ENCODE results near the gene TFF3.
A peak's percentile ranks its signal among the peaks of the same experiment; 100 is the strongest.

Gene TFF3

GRCh38 chr21:42337830-42338728, 22.9 kb upstream of the TFF3 start:
- H3K4me1 ChIP-seq (ENCODE audit: control insufficient read depth, insufficient read depth, low read length) = peaks cover 3% of the 10 kb centered on the region
- H3K9me3 ChIP-seq (ENCODE audit: control insufficient read depth in 2 of 2, low read length in 2 of 2) = no peaks in the 10 kb centered on the region
- H3K36me3 ChIP-seq (ENCODE audit: control insufficient read depth in 2 of 2, insufficient read depth in 2 of 2, low read length in 2 of 2) = no peaks in the 10 kb centered on the region
- H3K4me3 ChIP-seq (ENCODE audit: low read length in 2 of 2) = peak overlapping the region in 1 of 2 donors; percentile 22
- H3K27me3 ChIP-seq (ENCODE audit: control insufficient read depth in 1 of 2, insufficient read depth in 2 of 2, low read length in 2 of 2) = peaks cover 0 to 2% of the 10 kb centered on the region in 2 donors
- no peak overlapping the region for H3K9ac ChIP-seq (ENCODE audit: low read length in 2 of 2)
- no peak overlapping the region for H3K27ac ChIP-seq (ENCODE audit: low read length)

DNA sequence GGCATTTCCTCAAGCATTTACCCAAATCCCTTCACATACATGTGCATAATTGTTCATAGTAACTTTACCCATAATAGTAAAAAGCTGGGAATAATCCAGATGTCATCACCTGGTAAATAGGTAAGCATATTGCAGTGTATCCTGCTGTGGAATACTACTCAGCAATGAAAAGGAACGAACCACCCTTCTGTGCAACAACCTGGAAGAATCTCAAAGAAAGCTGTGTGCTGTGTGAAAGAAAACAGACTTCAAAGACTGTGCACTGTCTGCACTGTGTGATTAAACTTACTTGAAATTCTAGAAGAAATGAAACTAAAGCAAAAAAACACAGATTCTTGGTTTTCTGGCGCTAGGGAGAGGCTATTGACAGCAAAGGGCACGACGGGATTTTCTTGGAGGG, 22.1 kb upstream of the TFF3 start:
- Histone ChIP-seq H3K9ac (ENCODE audit: low read length in 2 of 2) (no peak overlapping the region), H3K27me3 (ENCODE audit: control insufficient read depth in 1 of 2, insufficient read depth in 2 of 2, low read length in 2 of 2) (peaks cover 0 to 6% of the 10 kb centered on the region in 2 donors), H3K4me3 (ENCODE audit: low read length in 2 of 2) (no peak overlapping the region)

GRCh38 chr21:42336054-42336453, 20.8 kb upstream of the TFF3 start:
- Histone ChIP-seq H3K27ac (ENCODE audit: low read length) (no peak overlapping the region), H3K4me3 (ENCODE audit: low read length in 2 of 2) (no peak overlapping the region)

More for the DNA sequence above, 22.1 kb upstream of the TFF3 start:
- Histone ChIP-seq H3K36me3 (ENCODE audit: control insufficient read depth in 2 of 2, insufficient read depth in 2 of 2, low read length in 2 of 2) (no peaks in the 10 kb centered on the region), H3K9me3 (ENCODE audit: control insufficient read depth in 2 of 2, low read length in 2 of 2) (peaks cover 0 to under 1% of the 10 kb centered on the region in 2 donors), H3K27ac (ENCODE audit: low read length) (no peak overlapping the region), H3K4me1 (ENCODE audit: control insufficient read depth, insufficient read depth, low read length) (peaks cover 3% of the 10 kb centered on the region)

DNA sequence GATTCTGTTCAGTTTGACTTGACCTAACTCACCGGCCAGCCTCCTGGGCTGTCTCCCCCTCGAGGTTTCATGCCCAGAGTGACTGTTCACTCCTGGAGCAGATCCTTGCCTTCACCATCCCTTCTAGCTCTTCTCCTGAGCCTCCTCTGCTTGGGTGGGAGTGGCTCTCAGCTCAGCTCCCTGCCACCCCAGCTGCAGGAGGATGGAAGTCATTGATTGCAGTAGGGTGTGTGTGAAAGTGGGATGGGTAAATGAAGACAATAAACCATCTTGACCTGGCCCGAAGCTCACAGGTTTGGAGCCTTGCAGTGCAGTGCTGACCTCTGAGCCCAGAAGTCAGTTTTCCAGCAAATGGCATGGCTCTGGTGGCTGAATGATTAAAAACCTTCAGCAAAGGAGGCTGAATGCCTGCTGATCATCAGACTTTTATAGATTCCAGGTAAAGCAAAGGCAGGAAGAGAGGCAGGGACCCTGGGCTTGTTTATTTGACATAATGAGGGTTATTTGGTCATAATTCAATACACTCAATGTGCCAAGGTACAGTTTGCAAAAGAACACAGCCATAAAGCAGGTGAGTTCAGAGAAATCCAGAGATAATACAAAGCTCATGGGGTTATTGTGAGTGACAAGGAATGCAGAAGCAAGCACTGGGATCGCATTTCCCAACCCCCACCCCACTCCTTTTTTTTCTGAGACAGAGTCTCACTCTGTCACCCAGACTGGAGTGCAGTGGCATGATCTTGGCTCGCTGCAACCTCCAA, 17.5 kb upstream of the TFF3 start:
- no peak overlapping the region for H3K9ac ChIP-seq (ENCODE audit: low read length in 2 of 2)
- H3K27me3 ChIP-seq (ENCODE audit: control insufficient read depth in 1 of 2, insufficient read depth in 2 of 2, low read length in 2 of 2) = peaks cover 0 to 6% of the 10 kb centered on the region in 2 donors
- H3K9me3 ChIP-seq (ENCODE audit: control insufficient read depth in 2 of 2, low read length in 2 of 2) = peaks cover 8 to 9% of the 10 kb centered on the region in 2 donors

More at GRCh38 chr21:42336054-42336453, 20.8 kb upstream of the TFF3 start:
- Histone ChIP-seq H3K9me3 (ENCODE audit: control insufficient read depth in 2 of 2, low read length in 2 of 2) (peaks cover 7 to 8% of the 10 kb centered on the region in 2 donors), H3K27me3 (ENCODE audit: control insufficient read depth in 1 of 2, insufficient read depth in 2 of 2, low read length in 2 of 2) (peaks cover 0 to 6% of the 10 kb centered on the region in 2 donors), H3K9ac (ENCODE audit: low read length in 2 of 2) (no peak overlapping the region), H3K36me3 (ENCODE audit: control insufficient read depth in 2 of 2, insufficient read depth in 2 of 2, low read length in 2 of 2) (no peaks in the 10 kb centered on the region), H3K4me1 (ENCODE audit: control insufficient read depth, insufficient read depth, low read length) (peaks cover 3% of the 10 kb centered on the region)

DNA sequence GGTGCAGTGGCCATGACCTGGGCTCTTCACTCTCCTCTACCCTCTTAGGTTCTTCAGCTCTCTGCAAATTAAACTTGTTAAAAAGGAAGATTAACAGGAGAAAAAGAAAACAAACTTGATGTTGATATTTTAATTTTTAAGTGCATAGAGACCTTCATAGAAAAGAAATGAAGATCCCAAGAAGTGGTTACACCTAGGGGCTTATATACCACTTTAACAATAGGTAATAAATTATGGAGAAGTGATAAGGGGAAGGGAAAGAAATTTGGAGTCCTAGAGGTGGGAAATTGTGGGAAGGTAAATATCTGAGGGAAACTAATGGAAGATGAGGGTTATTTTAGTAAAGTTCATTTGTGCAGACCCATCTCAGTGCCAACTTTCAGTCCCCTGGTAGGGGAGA, 16.5 kb upstream of the TFF3 start:
- H3K27me3 ChIP-seq (ENCODE audit: control insufficient read depth in 1 of 2, insufficient read depth in 2 of 2, low read length in 2 of 2) = peaks cover 0 to 6% of the 10 kb centered on the region in 2 donors
- H3K27ac ChIP-seq (ENCODE audit: low read length) = no peak overlapping the region
- no peak overlapping the region for H3K4me3 ChIP-seq (ENCODE audit: low read length in 2 of 2)
- H3K4me1 ChIP-seq (ENCODE audit: control insufficient read depth, insufficient read depth, low read length) = no peaks in the 10 kb centered on the region
- peaks cover 8 to 9% of the 10 kb centered on the region in 2 donors for H3K9me3 ChIP-seq (ENCODE audit: control insufficient read depth in 2 of 2, low read length in 2 of 2)
- H3K9ac ChIP-seq (ENCODE audit: low read length in 2 of 2) = no peak overlapping the region
- no peaks in the 10 kb centered on the region for H3K36me3 ChIP-seq (ENCODE audit: control insufficient read depth in 2 of 2, insufficient read depth in 2 of 2, low read length in 2 of 2)

More for the DNA sequence above, 17.5 kb upstream of the TFF3 start:
- Histone ChIP-seq H3K4me3 (ENCODE audit: low read length in 2 of 2) (no peak overlapping the region), H3K27ac (ENCODE audit: low read length) (no peak overlapping the region), H3K4me1 (ENCODE audit: control insufficient read depth, insufficient read depth, low read length) (no peaks in the 10 kb centered on the region), H3K36me3 (ENCODE audit: control insufficient read depth in 2 of 2, insufficient read depth in 2 of 2, low read length in 2 of 2) (no peaks in the 10 kb centered on the region)

DNA sequence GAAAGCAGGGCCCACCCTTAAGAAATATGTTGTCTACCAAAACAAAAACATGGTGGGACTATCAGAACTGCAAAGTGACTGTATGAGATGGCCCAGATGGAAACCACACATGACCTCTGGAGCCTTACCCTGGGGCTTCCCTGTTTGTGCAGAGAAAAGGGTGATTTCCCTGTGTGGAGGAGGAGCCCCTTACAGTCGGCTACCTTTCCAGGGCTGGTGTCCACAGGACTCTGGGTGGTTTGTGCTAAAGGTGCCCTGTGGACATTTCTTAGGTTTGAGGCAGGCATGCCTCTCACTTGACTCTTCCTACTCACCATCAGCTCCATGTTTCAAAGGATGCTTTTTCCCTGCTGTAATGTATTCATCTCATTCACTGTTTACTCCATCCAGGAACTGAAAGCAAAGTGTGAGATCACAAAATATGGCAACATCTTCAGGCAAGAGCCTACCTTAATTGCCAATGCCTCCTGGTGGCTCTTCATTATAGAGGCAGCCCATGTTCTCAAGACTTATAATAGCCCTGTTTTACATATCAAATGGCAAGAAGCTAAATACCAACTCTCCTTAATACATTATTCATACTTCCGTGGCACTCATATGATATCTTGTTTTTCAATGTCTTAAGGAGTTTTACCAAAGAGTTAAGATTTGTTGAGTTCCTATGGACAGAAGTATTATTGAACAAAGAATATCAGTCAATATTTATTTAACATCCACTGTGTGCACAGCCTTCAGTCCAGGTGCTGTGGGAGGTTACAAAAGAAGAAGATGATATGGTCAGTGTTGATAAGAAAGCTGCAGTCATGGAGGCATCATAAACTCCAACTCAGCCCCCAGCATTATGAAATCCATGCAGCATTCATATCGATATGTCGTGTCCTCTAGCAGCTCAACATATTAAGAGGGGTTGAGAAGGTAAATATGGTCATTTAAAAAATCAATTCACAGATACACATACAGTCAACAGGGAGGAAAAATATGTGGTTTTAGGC, 15.5 kb upstream of the TFF3 start:
- peaks cover 9 to 10% of the 10 kb centered on the region in 2 donors for H3K9me3 ChIP-seq (ENCODE audit: control insufficient read depth in 2 of 2, low read length in 2 of 2)
- no peak overlapping the region for H3K27ac ChIP-seq (ENCODE audit: low read length)
- no peak overlapping the region for H3K9ac ChIP-seq (ENCODE audit: low read length in 2 of 2)
- no peaks in the 10 kb centered on the region for H3K36me3 ChIP-seq (ENCODE audit: control insufficient read depth in 2 of 2, insufficient read depth in 2 of 2, low read length in 2 of 2)
- H3K4me1 ChIP-seq (ENCODE audit: control insufficient read depth, insufficient read depth, low read length) = no peaks in the 10 kb centered on the region
- peaks cover 0 to 5% of the 10 kb centered on the region in 2 donors for H3K27me3 ChIP-seq (ENCODE audit: control insufficient read depth in 1 of 2, insufficient read depth in 2 of 2, low read length in 2 of 2)
- H3K4me3 ChIP-seq (ENCODE audit: low read length in 2 of 2) = no peak overlapping the region

- Histone ChIP-seq H3K4me1 (ENCODE audit: control insufficient read depth, insufficient read depth, low read length) (no peaks in the 10 kb centered on the region), H3K36me3 (ENCODE audit: control insufficient read depth in 2 of 2, insufficient read depth in 2 of 2, low read length in 2 of 2) (no peaks in the 10 kb centered on the region), H3K4me3 (ENCODE audit: low read length in 2 of 2) (no peak overlapping the region), H3K27me3 (ENCODE audit: control insufficient read depth in 1 of 2, insufficient read depth in 2 of 2, low read length in 2 of 2) (peaks cover 3 to 4% of the 10 kb centered on the region in 2 donors), H3K27ac (ENCODE audit: low read length) (no peak overlapping the region), H3K9me3 (ENCODE audit: control insufficient read depth in 2 of 2, low read length in 2 of 2) (peaks cover 6 to 9% of the 10 kb centered on the region in 2 donors), H3K9ac (ENCODE audit: low read length in 2 of 2) (no peak overlapping the region)
Observed at GRCh38 chr21:42324896-42325295, 9.7 kb upstream of the TFF3 start.

- H3K27ac ChIP-seq (ENCODE audit: low read length) = no peak overlapping the region
- H3K4me3 ChIP-seq (ENCODE audit: low read length in 2 of 2) = no peak overlapping the region
- H3K4me1 ChIP-seq (ENCODE audit: control insufficient read depth, insufficient read depth, low read length) = no peaks in the 10 kb centered on the region
- peaks cover 6 to 9% of the 10 kb centered on the region in 2 donors for H3K9me3 ChIP-seq (ENCODE audit: control insufficient read depth in 2 of 2, low read length in 2 of 2)
- peaks cover 3 to 4% of the 10 kb centered on the region in 2 donors for H3K27me3 ChIP-seq (ENCODE audit: control insufficient read depth in 1 of 2, insufficient read depth in 2 of 2, low read length in 2 of 2)
- H3K36me3 ChIP-seq (ENCODE audit: control insufficient read depth in 2 of 2, insufficient read depth in 2 of 2, low read length in 2 of 2) = no peaks in the 10 kb centered on the region
- H3K9ac ChIP-seq (ENCODE audit: low read length in 2 of 2) = no peak overlapping the region
Observed at GRCh38 chr21:42321845-42322244, 6.6 kb upstream of the TFF3 start.

- Histone ChIP-seq H3K27ac (ENCODE audit: low read length) (no peak overlapping the region), H3K4me3 (ENCODE audit: low read length in 2 of 2) (no peak overlapping the region), H3K27me3 (ENCODE audit: control insufficient read depth in 1 of 2, insufficient read depth in 2 of 2, low read length in 2 of 2) (peaks cover 3 to 4% of the 10 kb centered on the region in 2 donors), H3K4me1 (ENCODE audit: control insufficient read depth, insufficient read depth, low read length) (no peaks in the 10 kb centered on the region), H3K9ac (ENCODE audit: low read length in 2 of 2) (no peak overlapping the region), H3K9me3 (ENCODE audit: control insufficient read depth in 2 of 2, low read length in 2 of 2) (peaks cover 6 to 9% of the 10 kb centered on the region in 2 donors), H3K36me3 (ENCODE audit: control insufficient read depth in 2 of 2, insufficient read depth in 2 of 2, low read length in 2 of 2) (no peaks in the 10 kb centered on the region)
Observed at GRCh38 chr21:42321231-42321630, 6.0 kb upstream of the TFF3 start.

DNA sequence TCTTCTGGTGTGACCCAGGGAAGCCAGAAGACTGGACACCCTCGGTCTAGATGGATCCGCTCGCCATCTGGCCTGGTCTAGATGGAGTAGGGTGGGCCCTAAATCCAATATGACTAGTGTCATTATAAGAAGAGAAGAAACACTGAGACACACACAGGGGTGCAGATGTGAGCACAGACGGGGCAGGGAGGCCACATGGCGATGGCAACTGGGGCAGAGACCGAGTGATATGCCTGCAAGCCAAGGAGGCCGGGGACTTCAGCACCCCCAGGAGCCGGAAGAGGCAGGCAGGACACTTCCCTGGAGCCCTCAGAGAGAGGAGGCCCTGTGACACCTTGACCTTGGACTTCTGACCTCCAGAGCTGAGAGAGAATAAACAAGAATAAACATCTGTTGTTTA, 5.6 kb upstream of the TFF3 start:
- H3K36me3 ChIP-seq (ENCODE audit: control insufficient read depth in 2 of 2, insufficient read depth in 2 of 2, low read length in 2 of 2) = no peaks in the 10 kb centered on the region
- peaks cover 6 to 9% of the 10 kb centered on the region in 2 donors for H3K9me3 ChIP-seq (ENCODE audit: control insufficient read depth in 2 of 2, low read length in 2 of 2)
- H3K9ac ChIP-seq (ENCODE audit: low read length in 2 of 2) = no peak overlapping the region
- peaks cover 3 to 4% of the 10 kb centered on the region in 2 donors for H3K27me3 ChIP-seq (ENCODE audit: control insufficient read depth in 1 of 2, insufficient read depth in 2 of 2, low read length in 2 of 2)
- H3K27ac ChIP-seq (ENCODE audit: low read length) = no peak overlapping the region
- no peak overlapping the region for H3K4me3 ChIP-seq (ENCODE audit: low read length in 2 of 2)
- H3K4me1 ChIP-seq (ENCODE audit: control insufficient read depth, insufficient read depth, low read length) = no peaks in the 10 kb centered on the region
